GM21825 (cell line): ENCODE data around the gene ARHGEF10L.

Source experiments
- ATAC-seq: cut with Tn5 transposase; IDR thresholded peaks from one replicate; pipeline ENCODE4 v1.9.1; 2021; ENCODE audit warnings: mild to moderate bottlenecking, moderate library complexity; ENCODE audit not compliant: unreplicated experiment

Gene ARHGEF10L

GRCh38 chr1:17629460-17629859 lies 90.0 kb downstream of the ARHGEF10L start:
- ATAC-seq: no peak

DNA sequence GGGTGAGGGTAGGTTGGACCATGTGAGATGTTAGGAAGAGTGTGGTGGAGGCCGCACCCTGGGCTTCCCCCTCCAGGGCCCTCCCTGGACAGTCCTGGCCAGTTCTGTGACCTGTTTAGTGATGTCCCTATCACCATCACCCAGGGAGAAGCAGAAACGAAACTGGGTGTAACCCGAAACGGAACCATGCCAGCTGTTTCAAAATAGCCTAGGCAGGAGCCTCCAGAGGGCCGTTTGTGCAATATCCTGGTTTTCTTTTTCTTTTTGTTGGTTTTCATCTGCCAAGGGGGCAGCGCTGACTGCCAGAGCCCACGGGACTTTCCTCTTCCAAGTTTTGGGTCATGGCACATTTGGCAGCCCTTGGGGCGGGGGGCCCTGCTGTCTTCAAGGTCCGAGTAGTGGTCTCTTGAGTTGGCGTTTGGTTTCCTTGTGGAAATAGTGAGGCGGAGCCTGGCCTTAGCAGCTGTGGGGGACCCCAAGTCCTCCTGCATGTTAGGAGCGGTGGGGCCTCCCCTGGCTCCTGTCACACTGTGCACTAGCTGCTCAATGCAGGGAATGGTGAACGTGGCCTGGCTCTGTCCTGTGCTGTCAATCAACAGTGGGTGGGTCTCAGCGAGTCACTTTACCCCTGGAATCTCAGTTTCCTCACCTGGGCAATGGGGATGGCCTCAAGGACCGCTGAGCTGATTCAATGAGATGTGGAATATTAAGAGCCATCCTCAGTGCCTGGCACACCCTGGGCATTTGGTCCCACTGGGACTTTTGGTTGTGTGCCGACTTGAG lies 90.7 kb downstream of the ARHGEF10L start:
- no peak for ATAC-seq

DNA sequence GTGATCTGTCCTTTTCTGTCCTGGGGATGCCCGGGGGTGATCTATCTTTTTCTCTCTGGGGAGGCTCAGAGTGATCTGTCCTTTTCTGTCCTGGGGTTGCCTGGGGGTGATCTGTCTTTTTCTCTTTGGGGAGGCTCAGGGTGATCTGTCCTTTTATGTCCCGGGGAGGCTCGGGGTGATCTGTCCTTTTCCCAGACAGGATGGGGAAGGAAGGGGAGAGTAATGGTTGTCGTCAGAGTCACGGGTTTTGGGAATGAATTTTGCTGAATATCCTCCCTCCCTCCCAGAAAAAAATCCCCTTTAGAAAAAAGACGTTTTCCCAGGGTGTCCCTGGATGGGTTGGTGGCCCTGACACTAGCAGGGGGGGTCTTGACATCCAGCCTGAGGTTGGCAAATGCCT lies 91.5 kb downstream of the ARHGEF10L start:
- no peak for ATAC-seq

DNA sequence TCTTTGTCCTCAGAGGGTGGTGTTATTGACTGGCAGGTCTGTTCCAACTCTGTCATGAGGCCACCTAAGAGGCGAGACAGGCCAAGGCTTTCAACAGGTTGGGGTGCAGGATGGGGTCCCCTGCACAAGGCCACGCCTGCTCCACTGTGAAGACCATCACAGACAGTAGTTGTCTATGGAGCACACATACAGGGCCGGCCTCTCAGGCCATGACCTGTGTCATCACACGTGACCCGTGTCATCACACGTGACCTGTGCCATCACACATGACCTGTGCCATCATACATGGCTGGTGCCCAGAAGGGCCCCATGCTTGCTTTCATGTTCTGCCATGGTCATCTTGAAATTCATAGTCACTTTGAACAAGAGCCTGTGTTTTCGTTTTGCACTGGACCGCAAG lies 91.9 kb downstream of the ARHGEF10L start:
- ATAC-seq: no peak

DNA sequence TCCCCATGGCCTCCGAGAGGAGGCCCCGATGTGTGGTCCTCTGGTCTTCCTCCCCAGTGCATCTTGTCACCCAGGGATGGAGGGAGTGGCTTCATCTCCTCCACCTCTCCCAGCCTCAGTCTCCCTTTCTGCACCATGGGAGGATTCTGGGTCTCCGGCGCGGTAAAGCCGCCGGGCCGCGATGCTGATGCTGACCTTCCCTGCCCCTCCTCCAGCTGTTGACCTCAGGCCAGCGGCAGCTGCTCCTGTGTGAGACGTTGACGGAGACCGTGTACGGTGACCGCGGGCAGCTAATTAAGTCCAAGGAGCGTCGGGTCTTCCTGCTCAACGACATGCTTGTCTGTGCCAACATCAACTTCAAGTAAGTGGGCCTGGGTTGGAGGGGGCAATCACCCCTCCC lies 92.6 kb downstream of the ARHGEF10L start:
- ATAC-seq: no peak

- no peak for ATAC-seq
Measured at GRCh38 chr1:17632541-17633184, 93.2 kb downstream of the ARHGEF10L start.

GRCh38 chr1:17633654-17634053 lies 94.2 kb downstream of the ARHGEF10L start:
- ATAC-seq: no peak

DNA sequence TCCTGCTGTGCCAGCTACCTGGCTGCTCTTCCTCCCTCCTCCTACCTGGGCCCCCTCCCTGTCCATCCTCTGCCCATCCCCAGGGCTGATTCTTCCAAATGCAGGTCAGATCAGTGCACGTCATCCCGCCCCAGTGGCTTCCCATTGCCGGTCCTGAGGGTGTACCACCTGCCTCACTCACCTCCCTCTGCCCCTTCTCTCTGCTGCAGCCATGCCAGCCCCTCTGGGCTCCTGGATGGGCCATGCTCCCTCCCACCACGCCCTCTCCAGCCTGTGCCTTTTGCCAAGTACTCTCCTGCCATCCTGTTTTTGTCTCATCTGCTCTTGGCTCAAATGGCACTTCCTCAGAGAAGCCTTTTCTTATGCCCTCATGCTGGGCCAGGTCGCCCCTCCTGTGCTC lies 95.8 kb downstream of the ARHGEF10L start:
- ATAC-seq: no peak

DNA sequence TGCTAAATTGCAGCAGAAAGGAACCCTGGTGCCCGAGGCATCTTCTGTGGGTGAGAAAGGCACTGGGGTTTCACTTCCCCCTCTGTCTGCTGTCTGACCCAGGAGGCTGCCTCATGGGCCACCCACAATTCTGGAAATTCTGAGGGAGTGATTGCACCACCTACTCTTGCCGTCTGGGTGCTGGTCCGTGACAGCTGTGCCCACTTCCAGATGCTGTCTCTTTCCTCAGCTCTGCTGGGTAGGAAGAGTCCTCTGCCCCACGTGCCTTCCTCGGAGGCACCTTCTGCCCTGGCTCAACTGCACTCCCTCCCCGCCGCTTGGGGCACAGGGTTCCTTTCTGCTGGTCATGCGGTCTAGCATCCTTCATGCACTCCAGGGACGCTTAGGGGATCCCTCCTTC lies 96.3 kb downstream of the ARHGEF10L start:
- ATAC-seq: no peak

GRCh38 chr1:17636612-17637011 lies 97.1 kb downstream of the ARHGEF10L start:
- no peak for ATAC-seq

DNA sequence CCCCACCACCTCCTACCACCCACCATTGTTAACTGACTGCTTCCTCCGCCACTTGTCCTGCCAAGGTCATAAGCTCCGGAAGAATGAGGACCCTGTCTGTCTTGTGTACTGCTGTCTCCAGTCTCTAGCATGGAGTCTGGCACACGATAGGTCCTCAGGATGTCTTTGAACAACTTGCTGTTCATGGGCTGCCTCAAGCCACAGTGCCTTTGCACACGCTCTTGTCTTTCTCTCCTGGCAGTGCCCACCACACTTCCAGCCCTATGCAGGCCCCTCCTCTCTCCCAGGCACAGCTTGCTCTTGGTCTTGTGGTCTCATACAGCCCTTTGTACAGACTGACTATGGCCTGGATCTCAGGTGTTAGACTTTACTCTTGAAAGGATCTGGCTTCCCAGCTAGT lies 97.6 kb downstream of the ARHGEF10L start:
- ATAC-seq: no peak

DNA sequence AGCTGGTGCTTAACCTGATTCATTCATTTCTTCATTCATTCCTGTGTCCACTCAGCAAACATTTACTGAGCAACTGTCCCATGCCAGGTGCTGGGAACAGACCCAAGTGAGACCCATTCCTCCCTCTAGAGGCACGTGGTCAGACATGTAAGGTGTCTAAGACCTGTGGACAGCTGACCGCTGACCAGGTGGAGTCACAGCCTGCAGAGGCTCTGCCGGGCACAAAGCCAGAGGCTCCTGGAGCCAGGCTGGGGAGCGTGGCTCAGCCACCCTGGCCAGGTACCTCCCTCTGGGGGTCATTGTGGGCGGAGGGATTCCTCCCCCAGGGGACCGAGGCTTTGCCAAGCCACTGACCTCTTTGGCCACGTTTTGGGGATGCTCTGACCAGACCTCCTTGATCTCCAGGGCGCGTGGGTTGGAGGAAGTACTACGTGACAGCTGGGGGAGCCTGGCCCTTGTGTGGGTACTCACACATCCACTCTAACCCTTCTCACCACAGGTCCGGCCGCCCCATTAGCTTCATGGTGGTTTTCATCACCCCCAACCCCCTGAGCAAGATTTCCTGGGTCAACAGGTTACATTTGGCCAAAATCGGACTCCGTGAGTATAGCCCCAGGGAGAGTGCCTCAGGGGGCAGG lies 100.3 kb downstream of the ARHGEF10L start:
- no peak for ATAC-seq

DNA sequence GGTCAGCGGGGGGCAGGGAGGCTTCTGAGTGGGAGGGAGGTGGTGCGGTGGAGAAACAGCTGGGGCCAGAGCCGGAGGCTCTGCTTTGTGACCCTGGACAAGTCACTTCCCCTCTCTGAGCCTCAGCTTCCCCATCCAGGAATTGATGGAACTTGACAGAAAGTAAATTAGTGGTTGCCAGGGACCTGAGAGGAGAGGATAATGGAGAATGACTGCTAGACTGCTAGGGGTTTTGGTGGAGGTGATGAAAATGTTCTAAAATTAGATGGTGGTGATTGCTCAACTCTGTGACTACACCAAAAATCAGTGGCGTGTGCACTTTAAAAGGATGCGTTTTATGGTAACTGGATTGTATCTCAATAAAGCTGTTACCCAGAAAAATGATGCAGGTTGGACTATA lies 100.9 kb downstream of the ARHGEF10L start:
- ATAC-seq: no peak

GRCh38 chr1:17640975-17641374 lies 101.5 kb downstream of the ARHGEF10L start:
- no peak for ATAC-seq

GRCh38 chr1:17642169-17642568 lies 102.7 kb downstream of the ARHGEF10L start:
- ATAC-seq: no peak

- ATAC-seq: no peak
Measured at GRCh38 chr1:17642943-17643342, 103.4 kb downstream of the ARHGEF10L start.

DNA sequence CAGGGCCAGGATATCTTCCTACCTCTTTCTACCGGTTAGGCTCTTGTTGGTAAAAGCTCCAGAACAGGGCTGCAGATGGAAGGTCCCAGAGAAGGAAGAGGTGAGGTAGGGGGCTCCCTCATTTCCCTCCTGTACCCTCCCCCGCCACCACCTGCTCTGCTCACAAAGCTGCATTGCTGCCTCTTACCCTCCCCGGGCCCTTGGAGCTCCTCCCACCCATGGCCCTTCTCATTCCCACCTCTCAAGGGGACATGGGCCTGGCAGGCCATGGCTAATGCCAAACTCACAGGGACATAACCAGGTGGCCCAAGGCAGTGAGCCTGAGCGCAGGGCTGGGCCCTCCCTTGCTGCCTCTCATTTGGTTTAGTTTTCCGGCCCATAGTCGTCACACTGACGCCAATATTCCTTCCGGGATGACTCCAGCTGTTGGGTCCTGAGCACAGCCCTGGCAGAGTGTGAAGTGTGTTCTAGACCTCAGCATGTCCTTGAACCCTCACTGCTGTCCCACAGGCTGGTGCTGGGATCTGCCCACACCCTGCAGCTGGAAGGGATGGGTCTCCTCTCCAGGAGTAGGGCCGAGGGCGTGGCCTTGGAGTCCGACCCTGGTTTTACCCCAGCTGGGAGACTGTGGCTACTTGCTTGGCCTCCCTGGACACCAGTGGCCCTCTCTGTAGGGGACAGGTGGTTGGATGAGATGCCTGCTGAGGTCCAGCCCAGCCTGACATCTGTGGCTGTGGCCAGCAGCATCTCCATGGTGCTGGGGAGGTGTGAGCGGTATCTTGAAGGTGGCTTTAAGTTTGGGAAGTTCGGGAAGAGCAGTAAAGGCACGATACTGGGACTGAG lies 104.6 kb downstream of the ARHGEF10L start:
- no peak for ATAC-seq

DNA sequence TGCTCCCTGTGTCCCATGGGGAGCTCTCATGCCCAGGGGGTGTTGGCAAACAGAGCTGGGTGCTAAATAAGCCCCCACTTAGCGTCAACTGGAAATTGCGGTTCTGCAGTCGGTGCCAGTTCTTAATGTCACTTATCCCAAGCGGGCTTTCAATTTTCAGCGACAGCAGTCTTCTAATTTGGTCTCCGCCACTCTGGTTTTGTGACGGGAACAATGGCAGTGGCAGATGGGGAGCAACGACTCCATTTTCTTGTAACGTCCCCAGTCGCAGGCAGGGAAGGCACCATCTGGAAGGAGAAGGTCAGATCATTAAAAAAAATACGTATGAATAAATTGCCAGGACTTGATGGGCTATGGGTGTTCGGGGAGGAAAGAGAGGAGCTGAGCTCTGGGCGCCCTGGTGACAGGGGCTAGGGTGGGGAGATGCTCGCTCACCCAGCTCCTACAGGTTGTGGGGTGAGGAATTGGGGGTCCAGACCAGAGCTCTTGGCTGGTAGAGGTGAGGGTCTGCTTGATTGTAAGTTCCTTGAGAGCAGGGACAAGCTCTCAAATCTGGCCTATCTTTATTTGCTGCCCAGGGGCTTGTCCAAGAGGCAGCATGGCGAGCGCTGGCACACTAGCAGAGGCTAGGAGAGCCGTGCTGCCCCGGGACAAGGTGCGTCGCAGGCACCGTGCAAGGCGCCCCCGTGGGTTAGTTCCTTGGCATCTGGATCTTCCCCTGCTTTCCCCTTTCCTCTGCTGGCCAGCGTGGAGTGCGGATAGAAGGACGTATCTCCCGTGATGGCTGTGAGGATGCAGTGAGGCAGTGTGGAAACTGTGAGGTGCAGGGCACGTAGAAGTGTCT lies 105.8 kb downstream of the ARHGEF10L start:
- no peak for ATAC-seq

DNA sequence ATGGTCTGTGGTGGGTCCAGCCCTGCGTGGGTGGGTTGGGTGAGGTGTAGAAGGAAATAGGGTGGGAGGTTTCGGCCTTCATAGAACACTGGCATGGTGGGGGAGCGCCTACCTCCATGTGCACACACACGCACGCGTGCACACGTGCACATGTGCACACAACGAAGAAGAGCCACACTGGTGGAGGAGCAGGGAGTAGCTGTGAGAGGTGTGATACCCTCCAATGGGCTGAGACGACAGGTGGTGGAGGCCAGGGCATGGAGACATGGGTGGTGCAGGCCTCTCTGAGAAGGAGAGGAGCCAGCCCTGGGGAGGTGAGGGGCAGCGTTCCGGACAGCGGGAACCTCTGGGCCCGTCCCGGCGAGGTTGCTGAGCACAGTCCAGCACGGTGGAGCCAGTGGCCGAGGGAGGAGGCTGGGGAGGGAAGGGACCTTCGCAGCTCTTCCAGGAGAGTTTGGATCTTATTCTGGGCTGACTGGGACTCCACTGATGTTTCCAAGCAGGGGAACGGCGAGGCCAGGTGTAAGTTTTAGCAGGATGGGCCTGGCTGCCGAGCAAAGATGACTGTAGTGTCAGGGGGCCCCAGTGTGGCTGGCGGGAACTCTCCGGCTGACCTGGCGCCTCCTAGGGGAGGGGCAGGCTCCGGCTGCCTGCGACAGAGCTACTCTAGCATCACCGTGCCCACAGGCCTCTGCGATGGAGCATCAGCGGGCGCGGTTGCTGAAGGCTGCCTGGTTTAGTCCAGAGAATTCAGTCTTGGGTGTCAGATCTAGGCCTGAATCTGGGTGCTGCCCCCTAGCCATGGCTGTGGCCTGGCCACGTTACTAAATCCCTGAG lies 107.2 kb downstream of the ARHGEF10L start:
- ATAC-seq: no peak
